SKM-1 (cell line): Measurements from ENCODE around the gene TRIM2.

ENCODE experiments used
- DNase-seq: peaks from one replicate; lab custom pipeline; 2025; ENCODE audit not compliant: unreplicated experiment; lab: John Stamatoyannopoulos, UW

Gene TRIM2

DNA sequence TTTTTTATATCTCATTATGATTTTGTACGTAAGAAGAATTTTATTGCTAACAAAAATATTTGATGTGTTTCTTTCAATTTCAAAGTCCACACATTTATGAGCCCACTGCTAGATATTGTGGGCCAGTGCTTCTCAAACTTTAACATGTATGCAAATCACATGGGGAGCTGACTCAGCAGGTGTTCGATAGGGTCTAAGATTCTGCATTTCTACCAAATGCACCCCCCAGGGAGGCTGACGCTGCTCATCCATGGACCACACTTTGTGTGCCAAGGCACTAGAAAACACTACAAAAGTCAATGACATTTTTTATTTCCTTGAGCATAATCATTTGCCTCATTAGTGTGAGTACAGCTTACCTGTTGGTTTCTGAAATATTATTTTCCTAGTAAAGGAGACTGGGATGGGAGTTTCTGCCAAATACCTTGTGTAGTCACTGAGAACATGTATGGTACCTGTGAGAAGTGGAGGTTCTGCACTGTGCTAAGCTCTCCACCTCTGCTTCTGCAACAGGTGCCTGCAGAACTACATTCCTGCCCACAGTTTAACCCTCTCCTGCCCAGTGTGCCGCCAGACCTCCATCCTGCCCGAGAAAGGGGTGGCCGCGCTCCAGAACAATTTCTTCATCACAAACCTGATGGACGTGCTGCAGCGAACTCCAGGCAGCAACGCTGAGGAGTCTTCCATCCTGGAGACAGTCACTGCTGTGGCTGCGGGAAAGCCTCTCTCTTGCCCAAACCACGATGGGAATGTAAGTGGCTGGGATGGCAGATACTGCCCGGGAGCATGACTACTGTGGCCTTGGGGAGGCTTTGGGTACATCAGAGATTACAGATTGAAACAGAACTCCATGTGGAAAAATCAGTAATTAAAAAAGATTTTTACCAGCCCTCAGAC lies 71.4 kb downstream of the TRIM2 start:
- DNase-seq = no peak

- no peak for DNase-seq
Measured at GRCh38 chr4:153276971-153277370, 72.7 kb downstream of the TRIM2 start.

- DNase-seq = no peak
Measured at GRCh38 chr4:153281476-153281875, 77.2 kb downstream of the TRIM2 start.

- DNase-seq = no peak
Measured at GRCh38 chr4:153282023-153282422, 77.8 kb downstream of the TRIM2 start.

GRCh38 chr4:153283260-153283659 lies 79.0 kb downstream of the TRIM2 start:
- DNase-seq = no peak

- DNase-seq = no peak
Measured at GRCh38 chr4:153290134-153290533, 85.9 kb downstream of the TRIM2 start.

GRCh38 chr4:153291562-153291961 lies 87.3 kb downstream of the TRIM2 start:
- DNase-seq = no peak

DNA sequence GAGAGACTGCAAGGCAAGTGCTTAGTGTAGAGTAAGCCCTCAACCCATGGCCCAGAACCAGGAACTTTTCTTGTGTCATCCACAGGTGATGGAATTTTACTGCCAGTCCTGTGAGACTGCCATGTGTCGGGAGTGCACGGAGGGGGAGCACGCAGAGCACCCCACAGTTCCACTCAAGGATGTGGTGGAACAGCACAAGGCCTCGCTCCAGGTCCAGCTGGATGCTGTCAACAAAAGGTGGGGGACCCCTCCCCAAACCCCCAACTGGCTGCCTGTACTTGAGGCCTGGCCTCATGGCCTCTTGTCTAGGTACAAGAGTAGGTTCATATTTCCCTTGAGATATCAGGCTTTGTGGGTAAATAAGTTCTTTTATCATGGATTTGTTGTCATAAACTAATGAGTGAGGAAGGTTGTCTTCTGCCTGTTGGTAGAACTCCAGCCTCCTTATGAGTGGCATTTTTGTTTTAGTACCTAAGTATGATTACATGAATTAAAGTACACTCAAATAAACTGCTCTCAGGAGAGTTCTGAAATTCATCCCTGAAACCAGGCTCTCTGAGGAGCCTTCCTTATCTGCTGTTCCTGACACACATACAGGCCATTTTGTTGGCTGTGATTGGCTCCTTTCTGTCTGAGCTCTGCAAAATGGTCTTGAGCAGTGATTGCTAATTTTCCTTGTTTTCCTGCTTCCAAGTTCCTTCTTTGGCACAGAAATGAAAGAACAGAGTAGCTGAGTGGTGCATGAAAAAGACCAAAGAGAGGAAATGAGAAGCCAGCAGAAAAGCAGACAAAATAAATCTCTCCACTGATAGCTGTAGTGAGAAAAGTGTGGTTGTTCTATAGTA lies 88.9 kb downstream of the TRIM2 start:
- no peak for DNase-seq

- no peak for DNase-seq
Measured at GRCh38 chr4:153293742-153294057, 89.5 kb downstream of the TRIM2 start.

DNA sequence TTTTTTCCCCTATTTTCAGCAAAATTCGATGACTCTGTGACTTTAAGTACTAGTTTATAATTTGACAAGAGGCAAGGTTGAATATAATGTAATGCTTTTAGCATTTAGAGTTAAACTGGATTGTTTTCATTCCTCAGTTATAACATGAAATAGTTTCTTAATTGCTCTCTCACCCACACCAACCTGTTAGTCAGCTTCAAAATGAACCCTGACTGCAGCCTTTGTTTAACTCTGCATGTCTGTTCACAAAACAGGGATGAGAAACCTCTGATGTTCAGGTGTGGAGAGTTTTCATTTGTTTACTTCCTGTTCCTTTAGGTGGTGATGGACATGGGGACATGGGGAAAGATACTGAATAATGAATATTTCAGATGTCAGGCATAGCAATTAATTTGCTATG lies 90.4 kb downstream of the TRIM2 start:
- DNase-seq = no peak

GRCh38 chr4:153295131-153295755 lies 91.0 kb downstream of the TRIM2 start:
- no peak for DNase-seq

DNA sequence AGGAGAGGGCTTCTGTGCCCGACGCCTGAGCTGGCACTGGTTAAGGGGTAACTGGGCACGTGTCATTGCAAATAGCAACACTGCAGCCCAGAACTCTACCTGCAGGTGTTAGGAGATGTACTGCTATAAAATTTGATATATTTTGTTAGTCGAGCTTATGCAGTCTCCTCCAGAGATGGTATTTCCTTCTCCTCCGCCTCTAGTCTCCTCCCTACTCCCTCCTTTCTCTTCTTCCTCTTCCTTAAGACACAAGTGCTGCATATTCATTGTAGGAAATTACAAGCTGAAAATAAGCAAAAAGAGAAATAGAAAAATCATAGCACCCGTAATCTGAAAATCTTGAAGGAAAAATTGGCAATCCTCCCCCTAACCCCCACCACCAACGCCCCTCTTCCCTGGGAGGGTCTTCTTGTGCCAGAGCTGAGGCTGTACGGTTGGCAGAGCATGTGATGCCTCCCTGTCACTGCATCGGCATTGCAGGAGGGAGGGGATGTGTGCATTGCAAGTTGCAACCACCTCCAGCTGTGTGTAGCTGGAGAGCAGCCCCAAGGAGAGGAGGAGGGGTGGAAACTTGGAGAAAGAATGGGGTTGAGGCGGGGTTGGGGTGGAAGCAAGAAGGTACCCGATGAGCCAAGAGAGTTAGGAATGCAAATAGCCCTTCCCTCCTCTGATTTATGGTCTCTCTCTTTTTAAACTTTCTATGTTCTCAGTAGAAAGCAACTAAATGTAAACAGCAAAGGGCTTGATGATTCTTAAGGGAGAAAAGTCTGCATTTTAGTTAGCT lies 92.0 kb downstream of the TRIM2 start:
- no peak for DNase-seq

- no peak for DNase-seq
Measured at GRCh38 chr4:153297116-153297515, 92.9 kb downstream of the TRIM2 start.

- no peak for DNase-seq
Measured at GRCh38 chr4:153310793-153311192, 106.5 kb downstream of the TRIM2 start.

GRCh38 chr4:153314915-153315314 lies 110.7 kb downstream of the TRIM2 start:
- DNase-seq = no peak

- DNase-seq = peak; percentile 19
Measured at GRCh38 chr4:153318696-153319320, 114.6 kb downstream of the TRIM2 start.

- DNase-seq = no peak
Measured at GRCh38 chr4:153322791-153323190, 118.5 kb downstream of the TRIM2 start.

DNA sequence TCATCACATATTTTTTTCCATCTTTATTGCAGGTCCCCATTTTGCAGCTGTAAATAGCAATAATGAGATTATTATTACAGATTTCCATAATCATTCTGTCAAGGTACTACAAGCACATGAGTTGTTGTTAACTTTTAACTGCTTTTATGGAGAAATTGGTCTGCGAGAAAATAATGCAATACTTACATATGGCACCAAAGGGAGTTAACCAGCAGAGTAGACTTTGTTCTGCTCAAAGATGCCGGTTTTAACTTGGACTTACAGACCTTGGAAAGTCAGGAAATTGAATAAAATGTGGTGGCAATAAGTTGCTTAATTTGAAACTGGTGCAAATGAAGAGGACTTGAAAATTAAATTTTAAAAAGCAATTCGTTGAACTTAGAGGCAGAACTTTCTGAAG lies 119.8 kb downstream of the TRIM2 start:
- DNase-seq = no peak

DNA sequence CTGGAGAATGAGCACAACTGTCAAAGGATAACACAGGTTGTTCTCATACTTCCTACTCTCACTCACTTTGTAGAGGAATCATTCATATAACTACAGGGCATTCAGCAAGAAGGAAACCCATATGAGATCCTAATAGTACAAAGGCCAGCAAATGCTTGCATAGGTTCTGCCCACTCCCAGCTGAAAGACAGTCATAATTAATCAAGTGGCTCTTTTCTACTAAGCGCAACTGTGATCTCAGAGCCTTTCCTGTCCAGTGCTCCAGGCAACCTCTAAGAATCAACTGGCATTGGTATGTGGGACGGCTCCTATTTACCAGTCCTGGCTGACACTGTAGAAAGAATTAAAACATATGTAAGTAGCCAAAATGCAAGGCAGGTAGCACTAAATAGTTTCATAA lies 121.3 kb downstream of the TRIM2 start:
- DNase-seq = no peak

- DNase-seq = no peak
Measured at GRCh38 chr4:153326513-153326912, 122.3 kb downstream of the TRIM2 start.

DNA sequence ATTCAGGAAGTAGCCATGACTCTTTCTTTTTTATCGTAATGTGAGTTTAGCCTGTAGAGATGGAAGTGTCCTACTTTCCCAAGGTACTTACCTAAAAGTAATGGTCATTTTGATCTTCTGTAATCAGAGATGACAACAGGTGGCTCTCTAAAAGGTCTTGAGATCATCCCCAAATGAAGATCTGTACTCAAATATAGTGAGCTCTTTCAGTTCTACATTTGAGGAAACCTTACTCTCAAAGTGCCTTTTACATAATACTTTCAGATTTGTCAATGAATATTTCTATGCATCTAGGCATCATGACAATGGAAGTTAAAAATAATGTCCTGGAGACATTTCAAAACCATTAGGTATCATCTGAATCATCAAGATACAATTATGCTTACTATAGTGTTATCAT lies 123.0 kb downstream of the TRIM2 start:
- no peak for DNase-seq
